Left ventricle myocardium inferior (tissue), 1 donor: ENCODE measurements around the gene RHOA. TPM values are rescaled to one million over a fixed set of nuclear protein-coding genes. Genes with fewer than 3 reads are reported as not detected.
A peak's percentile ranks its signal among the peaks of the same experiment; 100 is the strongest.

Experiments
- DNase-seq: peaks from one replicate; pipeline ENCODE4 v3.0.0-alpha.2; 2020
- H3K27ac ChIP-seq: fragments of 200-600 bp; replicated peaks from 2 replicates; pipeline ENCODE4 v1.8.0; 2021
- H3K27me3 ChIP-seq: fragments of 200-600 bp; 2 replicates; pipeline ENCODE4 v1.8.0; 2021; ENCODE audit warnings: low read depth
- H3K36me3 ChIP-seq: fragments of 200-600 bp; 2 replicates; pipeline ENCODE4 v1.8.0; 2021
- H3K4me1 ChIP-seq: fragments of 200-600 bp; 2 replicates; pipeline ENCODE4 v1.8.0; 2021
- H3K4me3 ChIP-seq: fragments of 200-600 bp; 2 replicates; pipeline ENCODE4 v1.8.0; 2021; ENCODE audit warnings: mild to moderate bottlenecking, moderate library complexity
- H3K9me3 ChIP-seq: fragments of 200-600 bp; replicated peaks from 2 replicates; pipeline ENCODE4 v1.8.0; 2021
- CTCF ChIP-seq: fragments of 200-600 bp; IDR thresholded peaks from 2 replicates; pipeline ENCODE4 v1.8.0; 2021; ENCODE audit warnings: antibody characterized with exemption, mild to moderate bottlenecking, borderline replicate concordance
- intact Hi-C: fragments of 100-400 bp; cut with micrococcal nuclease; formaldehyde crosslinking; loops from one replicate; pipeline ENCODE4 v1.11.0; 2022
- total RNA-seq: library from RNA; stranded (reverse); fragmentation: NEBNext Ultra II Directional; extraction: Animal tissue kit (Norgen Biotek cat#: 25700); gene quantifications from one replicate; pipeline ENCODE4 v1.2.1, GENCODE V29; 2021
- donor health status: DM: no; HTN: yes; CAD: no; lungs with severe emphysema.

RHOA gene
- total RNA-seq, 1 donor from 2014 or later, result 247 TPM

GRCh38 chr3:49327485-49327884, 84.3 kb downstream of the RHOA start:
- peaks cover 98% of the 10 kb centered on the region for H3K36me3 ChIP-seq
- intact Hi-C loops, result no loop called here
- H3K27ac ChIP-seq, result no peak overlapping the region
- H3K4me1 ChIP-seq, result no peaks in the 10 kb centered on the region
- no peaks in the 10 kb centered on the region for H3K27me3 ChIP-seq
- H3K9me3 ChIP-seq, result no peaks in the 10 kb centered on the region
- TF ChIP-seq CTCF, result no peak
- no peak overlapping the region for H3K4me3 ChIP-seq
- no peak for DNase-seq

- peaks cover 99% of the 10 kb centered on the region for H3K36me3 ChIP-seq
- H3K4me1 ChIP-seq, result no peaks in the 10 kb centered on the region
- no peaks in the 10 kb centered on the region for H3K27me3 ChIP-seq
- no peaks in the 10 kb centered on the region for H3K9me3 ChIP-seq
- no peak for DNase-seq
- intact Hi-C loops, result no loop called here
- no peak overlapping the region for H3K27ac ChIP-seq
- H3K4me3 ChIP-seq, result no peak overlapping the region
- no peak for TF ChIP-seq CTCF
Observed at GRCh38 chr3:49324768-49325167, 87.0 kb downstream of the RHOA start.

- peak; percentile 21 for DNase-seq
- H3K27ac ChIP-seq, result no peak overlapping the region
- no peaks in the 10 kb centered on the region for H3K9me3 ChIP-seq
- no peak overlapping the region for H3K4me3 ChIP-seq
- peaks cover 79% of the 10 kb centered on the region for H3K36me3 ChIP-seq
- H3K4me1 ChIP-seq, result peaks cover 8% of the 10 kb centered on the region
- no peak for TF ChIP-seq CTCF
- intact Hi-C loops, result no loop called here
- no peaks in the 10 kb centered on the region for H3K27me3 ChIP-seq
Observed at GRCh38 chr3:49316696-49317457, 94.9 kb downstream of the RHOA start.

GRCh38 chr3:49313896-49314688, 97.7 kb downstream of the RHOA start:
- Histone ChIP-seq H3K36me3 (peaks cover 79% of the 10 kb centered on the region), H3K4me1 (peaks cover 8% of the 10 kb centered on the region), H3K27ac (peak overlapping the region; percentile 43), H3K4me3 (no peak overlapping the region), H3K27me3 (no peaks in the 10 kb centered on the region), H3K9me3 (no peaks in the 10 kb centered on the region)
- intact Hi-C loops, result no loop called here
- DNase-seq, result no peak
- TF ChIP-seq CTCF, result no peak

GRCh38 chr3:49311283-49311682, 100.5 kb downstream of the RHOA start:
- Histone ChIP-seq H3K36me3 (peaks cover 78% of the 10 kb centered on the region), H3K27ac (no peak overlapping the region), H3K4me3 (no peak overlapping the region), H3K9me3 (no peaks in the 10 kb centered on the region), H3K4me1 (peaks cover 8% of the 10 kb centered on the region), H3K27me3 (no peaks in the 10 kb centered on the region)
- intact Hi-C loops, result no loop called here
- TF ChIP-seq CTCF, result no peak
- DNase-seq, result no peak
